HG02840 (cell line): ENCODE results near the gene NDRG4.

Experiments used
- ATAC-seq: cut with Tn5 transposase; IDR thresholded peaks from one replicate; pipeline ENCODE4 v1.9.1; 2021; ENCODE audit warnings: mild to moderate bottlenecking, moderate library complexity, moderate number of reproducible peaks; ENCODE audit not compliant: unreplicated experiment, low FRiP score

NDRG4 gene, protein sequence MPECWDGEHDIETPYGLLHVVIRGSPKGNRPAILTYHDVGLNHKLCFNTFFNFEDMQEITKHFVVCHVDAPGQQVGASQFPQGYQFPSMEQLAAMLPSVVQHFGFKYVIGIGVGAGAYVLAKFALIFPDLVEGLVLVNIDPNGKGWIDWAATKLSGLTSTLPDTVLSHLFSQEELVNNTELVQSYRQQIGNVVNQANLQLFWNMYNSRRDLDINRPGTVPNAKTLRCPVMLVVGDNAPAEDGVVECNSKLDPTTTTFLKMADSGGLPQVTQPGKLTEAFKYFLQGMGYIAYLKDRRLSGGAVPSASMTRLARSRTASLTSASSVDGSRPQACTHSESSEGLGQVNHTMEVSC

DNA sequence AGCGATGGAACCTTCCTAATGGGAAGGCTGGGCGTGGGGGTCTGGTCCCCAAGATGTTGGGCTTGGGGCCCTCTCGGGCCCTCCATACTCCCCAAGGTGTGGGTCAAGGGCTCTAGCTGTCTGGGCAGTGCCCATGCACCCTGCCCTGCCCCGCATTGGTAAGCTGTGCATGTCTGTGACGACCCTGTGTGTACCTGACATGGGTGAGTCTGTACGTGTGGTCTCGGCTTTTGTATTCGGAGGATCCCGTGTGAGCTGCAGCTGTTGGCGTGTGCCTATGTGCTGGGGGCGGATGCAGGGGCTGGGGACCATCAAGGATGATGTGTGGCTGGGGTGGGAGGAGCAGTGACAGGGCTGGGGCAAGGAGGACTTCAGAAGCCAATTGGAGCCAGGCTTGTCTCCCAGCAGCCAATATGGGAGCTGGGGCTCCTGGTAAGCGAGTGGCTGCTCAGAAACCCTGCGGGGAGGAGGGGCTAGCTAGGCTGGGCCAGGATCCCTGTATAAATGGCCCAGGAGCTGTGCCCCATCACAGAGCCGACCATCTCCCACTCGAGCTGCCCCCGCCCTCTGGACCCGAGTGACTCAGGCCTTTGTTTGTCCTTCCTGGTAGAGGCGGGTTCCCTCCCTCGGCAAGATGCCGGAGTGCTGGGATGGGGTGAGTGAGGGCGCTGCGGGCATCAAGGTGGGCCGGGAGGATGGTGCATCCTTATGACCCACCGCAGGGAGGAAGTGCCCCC is at the start of gene NDRG4:
Gene NDRG4, plus strand, starts transcription at position 529 of the 737 bp plus-strand sequence. Its CDS starts 106 bp downstream, at position 635.
- peak; percentile 64 for ATAC-seq

DNA sequence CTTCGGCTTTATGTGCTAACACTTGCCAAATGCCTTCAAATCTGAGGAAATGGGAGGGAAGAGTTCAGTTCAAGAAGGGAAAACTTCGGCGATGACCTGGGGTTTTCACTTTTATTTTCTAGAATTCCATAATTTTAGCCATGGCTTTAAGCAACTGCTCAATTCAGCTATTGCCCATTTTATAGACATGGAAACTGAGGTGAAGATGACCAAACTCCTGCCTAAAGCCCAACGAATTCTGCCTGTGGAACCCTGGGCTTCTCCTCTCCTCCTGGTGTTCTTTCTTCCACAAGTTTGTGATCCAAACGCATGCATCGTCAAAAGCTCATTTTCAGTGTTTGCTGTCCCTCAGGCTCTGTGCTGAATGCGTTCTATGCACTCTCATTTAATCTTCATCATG is 49.4 kb upstream of the NDRG4 start:
- ATAC-seq, result no peak

DNA sequence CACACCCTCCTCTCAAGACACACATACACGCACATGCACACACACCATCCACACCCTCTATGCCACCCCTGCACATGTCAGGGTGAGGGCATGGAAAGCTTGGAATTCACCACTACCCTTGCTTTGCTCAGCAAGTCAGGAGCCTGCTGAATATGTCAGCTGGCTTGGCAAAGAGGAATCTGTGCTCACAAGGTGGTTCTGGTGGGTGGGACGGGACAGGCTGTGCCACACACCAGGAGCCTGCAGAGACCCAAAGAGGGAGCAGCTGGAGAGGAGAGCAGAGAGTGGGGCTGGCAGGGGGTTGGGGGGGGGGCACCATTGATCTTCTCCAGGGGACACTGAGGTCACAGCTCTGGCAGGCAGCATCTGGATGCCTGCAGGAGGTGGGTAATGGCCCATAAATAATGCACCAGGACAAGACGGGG is 48.7 kb upstream of the NDRG4 start:
- ATAC-seq, result no peak

DNA sequence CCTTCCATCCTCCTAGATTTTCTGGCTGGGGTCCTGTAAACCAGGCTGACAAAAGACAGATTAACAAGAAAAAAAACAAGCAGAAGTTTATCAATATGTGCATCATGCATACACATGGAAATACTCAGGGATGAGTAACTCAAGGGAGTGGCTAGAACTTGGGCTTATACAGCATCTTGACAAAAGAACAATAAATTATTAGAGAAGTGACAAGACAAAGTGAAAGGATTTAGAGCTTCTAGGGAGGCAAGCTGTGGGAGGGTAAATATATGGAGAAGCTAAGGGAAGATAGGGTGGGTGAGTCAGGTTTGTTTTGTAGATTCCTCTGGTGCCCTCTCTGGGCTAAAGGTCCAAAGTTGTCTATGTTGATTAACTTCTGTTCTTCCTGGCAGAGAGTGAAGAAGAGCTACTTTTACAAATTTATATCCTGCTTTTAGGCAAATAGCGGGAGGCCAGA is 48.0 kb upstream of the NDRG4 start:
- ATAC-seq, result no peak

DNA sequence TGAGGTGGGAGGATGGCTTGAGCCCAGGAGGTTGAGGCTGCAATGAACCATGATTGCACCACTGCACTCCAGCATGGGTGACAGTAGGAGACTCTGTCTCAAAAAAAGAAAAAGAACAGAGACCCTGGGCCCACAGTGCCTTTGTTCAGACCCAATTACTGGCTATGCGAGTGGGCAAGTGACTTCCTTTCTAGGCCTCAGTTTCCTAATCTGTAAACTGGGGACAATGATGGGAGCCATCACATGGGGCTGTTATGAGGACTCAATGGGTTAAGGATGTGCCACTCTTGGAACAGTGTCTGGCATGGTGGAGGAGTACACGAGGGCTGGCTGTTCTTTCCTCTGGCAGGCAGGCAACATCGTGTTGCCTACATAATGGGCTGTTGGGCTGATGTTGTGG is 47.3 kb upstream of the NDRG4 start:
- ATAC-seq, result no peak

DNA sequence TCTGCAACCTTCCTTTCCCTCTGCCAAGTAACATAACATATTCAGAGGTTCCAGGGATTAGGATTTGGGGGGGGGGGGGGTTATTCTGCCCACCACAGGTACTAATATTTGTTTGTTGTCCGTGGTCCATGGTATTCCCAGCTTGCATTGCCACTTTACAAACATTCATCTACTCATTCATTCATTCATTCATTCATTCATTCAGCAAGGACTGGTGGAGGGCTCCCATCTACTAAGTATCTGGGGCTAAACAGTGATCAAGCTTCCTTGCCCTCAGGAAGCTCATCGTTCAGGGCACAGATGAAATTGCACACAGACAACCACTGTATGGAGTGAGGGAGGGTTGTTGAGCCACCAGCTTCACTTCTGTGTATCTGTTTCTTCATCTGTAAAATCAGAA is 45.8 kb upstream of the NDRG4 start:
- ATAC-seq, result no peak

DNA sequence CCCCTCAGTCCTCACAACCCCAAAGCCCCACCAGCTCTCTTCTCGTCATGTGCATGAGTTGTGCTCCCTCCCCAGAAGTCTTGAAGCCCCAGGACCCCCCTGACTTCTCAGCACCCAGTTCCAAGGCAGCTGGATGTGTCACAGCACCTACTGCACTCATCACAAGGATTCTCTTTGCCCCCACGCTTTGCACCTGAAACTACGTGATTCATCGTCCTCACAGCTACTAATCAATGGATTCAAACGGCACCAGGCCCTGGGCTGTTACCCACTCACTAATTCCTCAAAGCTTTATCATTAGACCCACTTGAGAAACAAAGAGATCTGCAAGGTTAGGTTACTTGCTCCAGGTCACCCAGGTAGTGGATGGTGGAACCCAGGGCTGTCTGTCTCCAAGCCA is 45.1 kb upstream of the NDRG4 start:
- no peak for ATAC-seq

DNA sequence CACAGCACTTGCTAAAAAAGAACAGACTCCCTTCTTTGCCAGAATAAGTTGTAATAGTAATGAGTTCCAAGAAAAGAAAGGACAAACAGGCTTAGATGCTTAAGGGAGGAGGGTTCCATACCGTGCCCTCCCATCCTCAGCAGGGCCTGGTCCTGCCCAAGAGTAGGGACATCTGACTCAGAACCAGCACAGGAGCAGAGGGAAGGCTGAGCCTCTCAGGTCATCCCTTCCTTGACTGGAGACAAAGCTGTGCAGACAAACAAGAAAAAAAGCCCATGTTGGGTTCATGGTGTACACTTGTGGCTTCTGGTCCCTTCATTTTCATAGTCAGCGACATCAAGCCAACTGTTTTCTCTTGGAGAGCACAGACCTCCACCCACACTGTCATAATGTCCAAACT is 44.2 kb upstream of the NDRG4 start:
- no peak for ATAC-seq

DNA sequence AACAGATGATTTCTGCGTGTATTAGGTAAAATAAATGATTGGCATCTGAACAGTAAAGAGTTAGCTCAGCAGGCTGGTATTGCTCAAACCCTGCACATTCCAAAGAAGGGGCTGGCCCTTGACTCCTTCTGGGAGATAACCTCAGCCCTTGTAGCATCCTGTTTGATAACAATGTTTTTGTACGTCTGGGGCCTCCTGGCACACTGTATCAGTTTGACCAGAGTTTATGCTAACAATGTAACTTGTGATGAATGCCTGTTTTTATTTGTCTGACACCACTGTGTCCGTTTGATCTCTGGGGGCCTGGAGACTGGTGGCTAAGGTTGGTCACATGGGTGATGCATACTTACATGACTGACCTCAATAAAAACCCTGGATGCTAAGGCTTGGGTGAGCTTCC is 43.8 kb upstream of the NDRG4 start:
- no peak for ATAC-seq

DNA sequence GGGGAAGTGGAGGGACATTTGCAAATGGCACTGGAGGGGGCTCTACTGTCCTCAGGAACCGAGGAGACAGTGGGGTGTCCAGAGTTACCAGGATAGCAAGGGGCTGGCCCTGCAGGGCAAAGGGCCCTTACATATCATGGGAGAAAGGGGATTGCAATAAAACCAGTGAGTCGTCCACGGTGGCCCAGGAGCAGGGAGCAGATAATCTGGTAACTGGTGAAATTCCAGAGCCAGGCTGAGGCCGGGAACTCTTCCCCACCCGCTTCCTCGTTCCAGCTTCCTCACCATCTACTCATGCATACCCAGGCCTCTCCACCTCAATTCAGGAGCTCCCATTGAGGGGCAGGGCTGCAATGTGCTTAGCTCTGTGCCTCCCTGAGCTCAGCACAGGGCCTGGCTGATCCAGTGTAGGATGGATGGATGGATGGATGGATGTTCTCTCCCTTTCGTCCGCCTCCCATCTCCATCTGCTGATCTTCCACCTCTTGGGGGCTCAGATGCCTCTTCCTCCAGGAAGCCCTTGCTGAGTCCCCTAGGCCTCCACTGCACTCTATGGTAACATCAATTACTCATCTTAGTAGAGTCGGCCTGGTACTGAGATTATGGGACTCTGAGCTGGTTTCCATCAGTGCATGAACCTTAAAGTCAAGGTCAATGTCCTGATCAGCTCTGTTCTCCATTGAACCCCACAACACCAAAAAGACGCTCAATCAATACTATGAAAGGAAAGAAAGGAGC is 41.2 kb upstream of the NDRG4 start:
- ATAC-seq, result no peak

DNA sequence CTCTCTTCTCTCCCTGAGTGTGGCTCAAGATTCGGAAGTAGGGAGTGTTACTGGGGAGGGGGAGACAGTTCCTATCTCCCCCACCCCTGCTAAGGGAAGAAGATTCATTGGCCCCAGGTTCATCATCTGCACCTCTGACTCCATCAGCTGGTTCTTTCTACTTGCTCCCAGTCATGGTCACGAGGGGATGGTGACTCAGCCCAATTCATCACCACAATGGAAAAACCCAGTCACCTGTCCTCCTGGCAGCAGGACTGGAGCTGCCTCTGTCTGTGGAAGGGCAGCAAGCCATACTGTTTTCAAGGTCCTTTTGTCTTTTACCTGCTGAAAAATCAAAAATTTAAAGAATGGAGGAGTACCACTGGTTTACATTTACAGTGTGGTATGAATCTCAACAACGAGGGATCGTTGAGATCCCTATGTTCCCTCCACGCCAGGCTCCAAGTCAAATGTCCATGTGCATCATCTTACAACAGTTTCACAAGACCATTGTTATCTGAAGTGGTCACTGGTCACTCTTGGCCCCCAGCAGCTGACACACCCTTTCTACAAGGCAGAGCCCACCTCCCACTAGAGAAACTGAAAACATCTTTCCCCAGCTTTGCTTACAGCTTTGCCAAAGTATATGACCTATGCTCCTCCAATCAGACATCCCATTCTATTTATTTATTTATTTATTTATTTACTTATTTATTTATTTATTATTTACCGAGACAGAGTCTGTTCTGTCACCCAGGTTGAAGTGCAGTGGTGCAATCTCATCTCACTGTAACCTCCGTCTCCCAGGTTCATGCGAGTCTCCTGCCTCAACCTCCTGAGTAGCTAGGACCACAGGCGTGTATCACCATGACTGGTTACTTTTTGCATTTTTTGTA is 40.4 kb upstream of the NDRG4 start:
- no peak for ATAC-seq

DNA sequence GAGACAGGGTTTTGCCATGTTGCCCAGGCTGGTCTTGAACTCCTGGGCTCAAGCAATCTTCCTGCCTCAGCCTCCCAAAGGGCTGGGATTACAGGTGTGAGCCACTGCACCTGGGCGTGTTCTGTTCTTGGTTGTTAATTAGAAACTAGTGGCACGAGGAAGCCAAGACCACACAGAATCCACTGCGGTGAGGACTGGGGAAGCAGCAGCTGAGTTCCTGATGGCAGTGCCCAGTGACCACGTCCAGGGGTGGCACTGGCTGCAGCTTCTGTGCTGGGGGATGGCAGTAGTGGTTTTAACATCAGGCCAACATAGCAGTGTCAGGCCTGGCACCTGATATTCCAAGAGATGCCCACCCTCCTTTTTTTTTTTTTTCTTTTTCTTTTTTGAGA is 39.7 kb upstream of the NDRG4 start:
- ATAC-seq, result no peak

DNA sequence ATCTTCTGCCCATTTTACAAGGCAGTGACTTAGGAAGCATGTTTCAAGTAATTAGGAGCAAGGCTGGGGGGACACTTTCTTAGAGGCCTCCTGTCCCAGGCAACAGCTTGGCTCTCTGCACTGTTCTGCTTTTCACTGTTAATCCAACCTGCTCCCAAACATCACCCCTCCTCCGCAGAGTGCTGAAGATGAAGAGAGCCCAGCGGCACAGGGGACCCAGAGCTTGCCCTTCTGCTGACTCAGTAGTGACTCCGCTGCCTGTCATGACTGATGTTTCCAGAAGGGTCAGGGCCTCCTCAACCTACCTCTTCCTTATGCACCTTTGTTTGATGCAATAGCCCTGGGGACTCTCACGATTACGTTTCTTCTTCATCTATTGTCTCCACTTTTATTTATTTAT is 38.9 kb upstream of the NDRG4 start:
- no peak for ATAC-seq

DNA sequence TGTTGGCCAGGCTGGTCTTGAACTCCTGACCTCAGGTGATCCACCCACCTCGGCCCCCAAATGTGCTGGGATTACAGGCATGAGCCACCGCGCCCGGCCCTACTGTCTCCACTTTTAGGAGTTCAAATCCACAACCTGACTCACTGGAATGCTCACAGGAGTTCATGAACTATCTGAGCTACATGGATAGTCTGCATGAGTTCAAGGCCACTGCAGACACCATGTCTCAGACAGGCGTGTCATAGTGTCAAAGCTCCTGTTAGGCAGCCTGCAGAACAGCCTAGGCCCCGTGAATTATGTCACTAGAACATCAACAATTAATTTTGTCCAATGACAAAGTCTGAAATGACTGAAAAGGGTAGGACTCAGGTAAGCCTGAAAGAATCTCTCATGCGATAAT is 38.3 kb upstream of the NDRG4 start:
- no peak for ATAC-seq

DNA sequence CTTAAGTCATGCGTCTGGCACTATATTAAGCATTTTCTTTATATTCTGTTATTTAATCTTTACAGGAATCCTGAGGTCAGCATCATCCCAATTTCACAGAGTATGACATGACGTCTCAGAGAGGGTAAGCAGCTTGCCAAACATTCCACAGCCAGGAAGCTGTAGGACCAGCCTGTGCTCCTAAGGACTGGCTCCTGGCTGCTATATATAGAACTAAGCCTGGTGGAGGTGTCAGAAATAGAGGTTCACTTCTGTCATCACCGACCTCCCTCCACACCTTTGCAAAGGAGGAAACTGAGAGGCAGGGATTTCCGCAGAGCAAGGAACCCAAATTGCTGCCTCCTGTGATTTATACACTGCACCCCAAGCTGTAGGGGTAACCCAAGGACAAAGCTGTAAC is 37.9 kb upstream of the NDRG4 start:
- ATAC-seq, result no peak

DNA sequence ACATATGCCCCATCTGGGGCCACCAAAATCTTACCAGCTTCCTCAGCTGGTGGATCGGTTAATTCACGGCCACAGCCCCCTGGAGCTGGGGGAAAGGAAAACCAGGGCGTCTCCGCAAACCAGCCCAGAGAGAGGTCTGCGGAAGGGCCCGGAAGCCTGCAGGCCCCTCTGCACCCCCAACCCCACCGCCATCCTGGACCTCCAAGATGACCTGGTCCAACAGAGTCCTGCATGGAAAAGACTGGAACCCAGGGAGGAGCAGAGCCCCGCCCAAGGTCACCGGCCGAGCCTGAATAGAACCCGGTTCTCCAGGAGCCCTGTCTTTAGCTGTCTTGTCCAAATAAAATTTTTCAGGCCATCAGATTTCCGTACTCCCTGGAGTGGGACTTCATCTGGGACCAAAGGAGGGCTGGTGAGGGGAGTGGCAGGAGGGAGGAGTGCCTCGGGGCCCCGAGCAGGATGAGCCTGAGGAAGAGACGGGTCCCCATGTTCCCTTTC is 37.4 kb upstream of the NDRG4 start:
- no peak for ATAC-seq

DNA sequence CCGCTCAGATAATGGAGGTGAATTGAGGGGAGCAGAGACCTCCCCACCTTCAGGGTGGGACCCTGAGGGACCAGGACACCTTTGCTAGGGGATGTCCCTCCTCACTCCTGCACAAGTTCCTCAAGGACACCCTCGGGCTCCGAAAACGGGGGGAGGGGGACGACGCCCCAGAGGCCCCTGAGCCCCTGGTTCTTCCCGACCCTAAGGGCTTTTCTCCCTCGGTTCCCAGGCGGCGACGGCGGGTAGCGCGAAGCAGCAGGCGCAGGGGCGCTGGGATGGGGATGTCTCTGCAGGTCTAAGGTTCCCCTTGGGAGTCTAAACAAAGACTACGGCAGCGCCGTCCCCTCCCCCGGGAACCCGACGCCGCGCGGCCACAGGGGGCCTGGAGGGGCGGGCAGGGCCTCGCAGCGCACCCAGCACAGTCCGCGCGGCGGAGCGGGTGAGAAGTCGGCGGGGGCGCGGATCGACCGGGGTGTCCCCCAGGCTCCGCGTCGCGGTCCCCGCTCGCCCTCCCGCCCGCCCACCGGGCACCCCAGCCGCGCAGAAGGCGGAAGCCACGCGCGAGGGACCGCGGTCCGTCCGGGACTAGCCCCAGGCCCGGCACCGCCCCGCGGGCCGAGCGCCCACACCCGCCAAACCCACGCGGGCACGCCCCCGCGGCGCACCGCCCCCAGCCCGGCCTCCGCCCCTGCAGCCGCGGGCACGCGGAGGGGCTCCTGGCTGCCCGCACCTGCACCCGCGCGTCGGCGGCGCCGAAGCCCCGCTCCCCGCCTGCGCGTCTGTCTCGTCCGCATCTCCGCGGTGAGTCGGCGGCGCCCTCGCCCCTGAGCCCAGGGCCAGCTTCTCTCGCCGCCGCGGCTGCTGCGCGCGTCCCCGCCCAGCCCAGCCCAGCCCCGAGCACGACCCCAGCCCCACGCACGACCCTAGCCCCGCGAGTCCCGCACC is 36.7 kb upstream of the NDRG4 start:
- ATAC-seq, result no peak

DNA sequence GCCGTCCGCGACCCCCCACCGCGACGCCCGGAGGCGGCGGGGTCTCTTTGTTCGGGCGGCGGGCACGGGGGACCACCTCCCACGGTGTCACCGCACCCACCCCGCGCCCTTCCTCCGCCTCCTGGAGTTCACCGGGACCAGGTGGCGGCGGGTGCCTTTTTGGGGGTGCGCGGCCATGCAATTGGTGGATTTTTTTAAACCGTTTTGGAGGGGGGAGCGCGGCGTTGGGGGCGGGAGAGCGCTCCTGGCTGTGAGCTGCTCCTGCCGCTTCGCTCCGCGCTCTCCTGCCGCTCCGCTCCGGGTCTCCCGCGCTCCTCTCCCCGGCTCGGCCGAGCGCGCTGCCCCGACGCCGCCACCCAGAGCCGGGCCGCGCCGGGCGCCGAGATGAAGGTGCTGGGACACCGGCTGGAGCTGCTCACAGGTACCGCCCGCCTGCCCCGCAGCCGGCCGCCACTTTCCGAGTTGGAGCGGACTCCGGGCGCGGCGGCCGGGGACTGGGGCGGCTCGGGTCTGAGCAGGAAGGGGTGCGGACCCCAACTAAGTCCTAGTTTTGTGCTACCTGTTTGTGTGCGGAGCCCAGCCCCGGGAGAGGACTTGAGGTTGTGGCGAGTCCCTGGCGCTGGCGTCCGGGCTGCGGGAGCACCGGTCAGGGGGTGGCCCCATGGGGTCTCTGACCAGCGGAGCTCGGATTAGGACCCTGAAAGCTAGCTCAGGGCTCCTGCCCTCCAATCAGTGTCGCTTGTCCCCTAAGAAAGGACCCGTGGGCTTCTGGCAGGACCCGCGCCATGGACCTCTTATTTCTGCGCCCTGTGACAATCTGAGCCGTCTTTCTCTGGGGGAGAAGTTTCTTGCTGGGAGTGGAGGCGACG is 35.7 kb upstream of the NDRG4 start:
- no peak for ATAC-seq
